CD4-positive, alpha-beta T cell treated with Interleukin-15 for 4 hours (primary cell): Measurements from ENCODE around the gene MEIOSIN.
"Not testable (repeated sequence)": the region's sequence is repeated elsewhere in the genome, so short reads cannot be mapped to it uniquely, and the experiment has no call there.

ENCODE experiments used
- DNase-seq: peaks from one replicate; pipeline ENCODE4 v3.0.0-alpha.2; 2020; ENCODE audit warnings: low spot score

Gene MEIOSIN

DNA sequence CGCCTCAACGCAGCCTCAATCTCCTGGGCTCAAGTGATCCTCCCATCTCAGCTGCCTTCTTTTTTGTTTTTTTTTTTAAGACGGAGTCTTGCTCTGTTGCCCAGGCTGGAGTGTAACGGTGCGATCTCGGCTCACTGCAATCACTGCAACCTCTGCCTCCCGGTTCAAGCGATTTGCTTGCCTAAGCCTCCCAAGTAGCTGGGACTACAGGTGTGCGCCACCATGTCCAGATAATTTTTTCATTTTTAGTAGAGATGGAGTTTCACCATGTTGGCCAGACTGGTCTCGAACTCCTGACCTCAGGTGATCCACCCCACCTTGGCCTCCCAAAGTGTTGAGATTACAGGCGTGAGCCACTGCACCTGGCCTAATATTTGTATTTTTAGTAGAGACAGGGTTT is 13.2 kb upstream of the MEIOSIN start:
- DNase-seq: not testable (repeated sequence)

DNA sequence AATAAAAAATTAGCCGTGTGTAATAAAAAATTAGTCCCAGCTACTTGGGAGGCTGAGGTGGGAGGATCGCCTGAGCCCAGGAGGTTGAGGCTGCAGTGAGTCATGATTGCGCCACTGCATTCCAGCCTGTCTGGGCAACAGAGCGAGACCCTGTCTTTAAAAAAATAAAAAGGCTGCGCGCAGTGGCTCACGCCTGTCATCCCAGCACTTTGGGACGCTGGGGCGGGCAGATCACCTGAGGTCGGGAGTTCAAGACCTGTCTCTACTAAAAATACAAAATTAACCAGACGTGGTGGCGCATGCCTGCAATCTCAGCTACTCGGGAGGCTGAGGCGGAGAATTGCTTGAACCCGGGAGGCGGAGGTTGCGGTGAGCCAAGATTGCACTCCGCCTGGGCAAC is 4.6 kb upstream of the MEIOSIN start:
- not testable (repeated sequence) for DNase-seq

DNA sequence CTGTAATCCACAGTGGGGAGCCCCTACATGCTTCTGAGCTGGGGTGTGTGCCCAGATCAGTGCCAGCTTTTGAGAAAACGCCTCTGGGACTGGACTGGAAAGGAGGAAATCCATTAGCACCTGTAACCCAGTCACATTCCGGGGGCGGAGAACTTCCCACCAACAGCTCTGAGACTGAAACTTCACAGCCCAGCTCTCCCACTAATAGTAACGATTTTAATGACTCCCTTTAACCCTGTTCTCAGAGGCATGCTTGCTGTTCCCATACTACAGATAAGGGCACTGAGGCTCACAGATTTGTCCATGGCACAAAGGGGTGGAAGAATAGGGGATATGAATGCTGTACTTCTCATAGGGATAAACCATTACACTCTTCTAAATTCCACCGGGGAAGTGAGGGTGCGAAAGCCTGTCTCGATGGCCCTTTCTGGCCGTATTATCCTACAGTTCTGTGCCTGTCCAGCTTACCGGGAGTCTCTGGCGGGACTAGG is 3.4 kb upstream of the MEIOSIN start:
- no peak for DNase-seq

DNA sequence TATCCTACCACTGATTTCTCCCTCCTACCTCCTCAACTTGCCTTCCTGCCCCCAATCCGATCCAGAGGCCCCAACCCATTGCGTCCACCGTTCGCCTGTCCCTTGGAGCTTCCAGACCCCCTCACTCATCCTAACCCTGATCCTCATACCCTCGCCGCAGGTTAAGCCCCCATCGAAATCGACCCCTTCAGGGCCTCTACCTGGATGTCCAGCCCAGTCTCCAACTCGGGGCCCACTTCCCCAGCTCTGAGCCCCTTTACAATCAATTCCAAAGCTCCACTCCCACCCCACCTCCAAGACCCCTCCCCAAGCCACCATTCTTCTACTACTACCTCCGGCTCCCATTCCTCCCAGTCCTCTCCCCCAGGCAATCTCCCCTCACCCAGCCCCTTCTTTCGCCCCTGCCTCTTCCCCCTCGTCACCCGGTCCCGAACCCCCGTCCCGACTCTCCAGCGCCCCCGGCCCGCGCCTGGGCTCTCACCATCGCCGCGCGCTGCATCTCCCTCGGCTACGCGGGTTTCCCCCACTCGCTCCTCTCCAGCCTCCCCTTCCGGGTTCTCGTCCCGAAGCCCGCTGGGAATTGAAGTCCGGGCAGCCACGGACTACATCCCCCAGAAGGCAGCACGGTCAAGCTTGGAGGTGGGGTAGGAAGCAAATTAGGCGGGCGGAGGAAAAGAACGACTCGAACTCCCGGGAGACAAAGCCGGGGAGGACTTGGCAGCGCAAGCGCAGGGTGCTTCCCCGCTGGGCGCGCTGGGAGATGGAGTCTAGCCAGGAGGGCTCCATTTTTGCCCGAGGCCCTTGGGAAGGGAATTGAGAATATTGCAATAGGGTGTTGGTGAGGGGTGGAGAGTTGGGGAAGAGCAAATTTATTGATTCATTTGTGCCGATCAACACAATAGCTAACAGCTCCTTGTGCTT is 2.6 kb upstream of the MEIOSIN start, which contains the start of gene FBXO46:
Gene FBXO46 (minus strand): TSS at position 529 of the 921 bp plus-strand sequence. CDS start 17,401 bp downstream, outside the sequence.
- DNase-seq: peak; percentile 95

DNA sequence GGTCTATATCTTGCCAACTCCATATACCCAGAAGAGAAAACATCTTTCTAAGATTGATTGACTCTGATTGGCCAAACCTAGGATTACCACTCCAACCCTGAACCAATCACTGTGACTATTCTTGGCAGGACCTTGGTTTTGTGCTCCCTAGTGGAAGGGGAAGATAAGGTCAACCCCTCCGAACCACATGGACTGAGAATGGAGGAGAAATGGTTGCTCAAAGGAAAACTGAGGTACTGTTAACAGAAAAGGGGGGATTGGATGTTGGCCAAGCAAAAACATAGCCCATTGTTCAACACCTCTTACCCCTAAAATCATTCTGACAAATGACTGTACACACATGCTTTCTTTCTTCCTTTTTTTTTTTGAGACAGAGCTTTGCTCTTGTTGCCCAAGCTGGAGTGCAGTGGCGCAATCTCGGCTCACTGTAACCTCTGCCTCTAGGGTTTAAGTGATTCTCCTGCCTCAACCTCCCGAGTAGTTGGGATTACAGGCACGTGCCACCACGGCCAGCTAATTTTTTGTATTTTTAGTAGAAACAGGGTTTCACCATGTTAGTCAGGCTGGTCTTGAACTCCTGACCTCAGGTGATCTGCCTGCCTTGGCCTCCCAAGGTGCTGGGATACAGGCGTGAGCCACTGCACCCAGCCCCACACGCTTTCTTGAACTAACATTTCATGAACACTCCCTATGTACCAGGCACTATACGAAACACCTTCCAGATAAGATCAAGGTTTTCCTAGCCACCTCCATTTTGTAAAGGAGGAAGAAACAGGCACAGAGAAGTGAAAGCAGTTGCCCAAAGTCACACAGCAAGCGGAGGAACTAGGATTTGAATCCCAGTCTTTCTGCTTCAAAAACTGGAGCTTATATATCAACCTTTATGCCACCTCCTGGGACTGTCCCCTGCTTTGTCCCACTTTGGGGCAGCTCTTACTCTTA is 6.5 kb downstream of the MEIOSIN start:
- DNase-seq: no peak

DNA sequence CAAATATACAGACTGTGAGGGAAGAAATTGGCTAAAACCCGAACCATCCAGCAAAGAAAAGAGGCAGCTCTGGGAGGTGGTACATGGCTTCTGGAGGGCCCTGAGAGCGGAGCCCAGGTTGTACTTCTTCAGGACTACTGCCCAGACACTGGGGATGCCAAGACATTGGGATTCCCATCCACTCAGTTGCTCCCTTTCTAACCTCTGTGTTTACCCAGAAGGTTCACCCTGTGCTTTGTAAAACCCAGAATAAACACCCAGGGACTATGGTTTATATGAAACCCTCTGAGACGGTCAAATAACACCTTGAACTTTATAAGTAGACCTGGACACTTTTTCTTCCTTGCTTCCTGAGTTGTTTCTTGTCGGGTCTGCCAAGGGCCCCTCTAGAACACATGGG is 9.7 kb downstream of the MEIOSIN start:
- no peak for DNase-seq

DNA sequence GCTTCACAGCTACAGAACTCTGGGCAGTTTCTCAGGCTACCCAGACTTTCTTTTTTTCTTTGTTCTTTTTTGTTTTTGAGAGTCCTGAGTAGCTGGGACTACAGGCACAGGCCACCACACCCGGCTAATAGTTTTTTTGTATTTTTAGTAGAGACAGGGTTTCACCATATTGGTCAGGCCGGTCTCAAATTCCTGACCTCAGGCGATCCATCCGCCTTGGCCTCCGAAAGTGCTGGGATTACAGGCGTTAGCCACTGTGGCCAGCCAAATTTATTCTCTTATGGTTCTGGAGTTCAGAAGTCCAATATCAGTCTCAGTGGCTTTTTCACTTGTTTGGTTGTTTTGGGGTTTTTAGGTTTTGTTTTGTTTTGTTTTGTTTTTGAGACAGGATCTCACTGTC is 12.4 kb downstream of the MEIOSIN start:
- no peak for DNase-seq

DNA sequence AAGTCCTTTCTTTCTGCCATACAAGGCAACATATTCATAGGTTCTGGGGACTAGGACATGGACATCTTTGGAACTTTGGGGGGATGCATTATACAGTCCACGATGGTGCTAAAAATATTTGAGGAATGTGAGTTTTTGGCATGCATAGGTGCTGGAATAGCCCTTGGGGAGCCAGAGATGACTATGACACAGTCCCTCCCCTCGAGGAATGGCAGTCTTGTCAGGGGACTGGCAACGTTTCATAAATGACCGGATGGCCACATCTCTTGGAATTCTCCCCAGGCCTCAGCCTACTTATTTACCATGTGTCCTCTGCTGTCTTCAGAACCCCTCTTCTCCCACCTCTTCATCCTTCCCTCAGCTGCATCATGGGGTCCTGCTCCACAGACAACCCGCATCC is 13.6 kb downstream of the MEIOSIN start:
- no peak for DNase-seq

DNA sequence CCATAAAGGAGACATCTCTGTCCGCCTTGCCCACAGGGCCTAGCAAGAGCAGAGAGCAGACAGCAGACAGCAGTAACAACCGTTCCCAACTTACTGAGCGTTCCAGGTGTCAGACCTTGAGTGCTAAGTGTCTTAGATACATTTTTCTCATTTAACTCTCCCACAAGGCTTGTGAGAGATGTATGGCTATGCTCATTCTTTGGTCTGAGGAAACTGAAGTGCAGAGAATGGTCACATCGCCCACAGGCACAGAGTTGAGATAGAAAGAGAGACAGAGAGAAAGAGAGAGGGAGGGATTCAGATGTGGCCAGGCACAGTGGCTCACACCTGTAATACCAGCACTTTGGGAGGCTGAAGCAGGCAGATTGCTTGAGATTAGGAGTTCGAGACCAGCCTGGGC is 14.3 kb downstream of the MEIOSIN start:
- DNase-seq: no peak

DNA sequence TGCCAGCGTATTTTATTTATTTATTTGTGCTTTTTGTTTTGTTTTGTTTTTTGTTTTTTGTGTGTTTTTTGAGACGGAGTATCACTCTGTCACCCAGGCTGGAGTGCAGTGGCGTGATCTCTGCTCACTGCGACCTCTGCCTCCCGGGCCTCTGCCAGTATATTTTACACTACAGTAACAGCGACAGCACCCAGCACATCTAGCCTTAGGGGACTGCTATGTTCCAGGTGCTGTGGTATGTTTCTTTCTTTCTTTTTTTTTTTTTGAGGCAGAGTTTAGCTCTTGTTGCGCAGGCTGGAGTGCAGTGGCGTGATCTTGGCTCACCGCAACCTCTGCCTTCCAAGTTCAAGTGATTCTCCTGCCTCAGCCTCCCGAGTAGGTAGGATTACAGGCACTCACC is 18.2 kb downstream of the MEIOSIN start:
- DNase-seq: not testable (repeated sequence)

DNA sequence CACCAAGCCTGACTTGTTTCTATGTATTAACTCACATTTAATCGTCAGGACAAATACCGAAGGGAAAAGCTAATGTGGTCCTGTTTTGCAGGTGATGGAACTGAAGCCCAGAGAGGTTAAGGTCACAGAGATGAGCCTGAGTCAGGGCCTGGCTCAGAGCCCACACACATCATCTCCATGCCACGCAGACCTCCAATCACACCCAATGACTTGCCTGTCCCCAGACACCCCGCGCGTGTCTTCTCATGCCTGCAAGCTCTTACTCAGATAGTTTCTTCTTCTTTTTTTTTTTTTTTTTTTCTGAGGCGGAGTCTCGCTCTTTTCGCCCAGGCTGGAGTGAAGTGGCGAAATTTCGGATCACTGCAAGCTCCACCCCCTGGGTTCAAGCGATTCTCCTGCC is 19.4 kb downstream of the MEIOSIN start:
- DNase-seq: no peak

DNA sequence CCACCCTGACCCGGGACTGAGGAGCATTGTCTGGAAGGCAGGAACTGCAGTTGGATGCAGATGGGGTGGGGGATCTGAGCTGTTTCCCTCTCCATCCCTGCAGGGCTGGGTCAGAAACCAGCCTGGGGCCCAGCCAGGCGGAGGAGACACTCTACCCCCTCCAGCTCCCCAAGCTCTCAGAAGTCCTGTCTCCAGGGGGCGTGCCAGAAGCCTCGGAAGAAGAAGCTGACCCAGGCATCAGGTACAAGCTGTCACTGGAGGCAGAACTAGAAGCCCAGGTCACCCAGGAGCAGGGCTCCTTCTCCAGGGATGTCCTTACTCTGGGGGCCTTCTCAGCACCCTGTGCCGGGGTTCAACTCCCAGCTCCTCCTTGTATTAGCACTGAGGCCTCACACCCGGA is 20.3 kb downstream of the MEIOSIN start:
- DNase-seq: no peak

DNA sequence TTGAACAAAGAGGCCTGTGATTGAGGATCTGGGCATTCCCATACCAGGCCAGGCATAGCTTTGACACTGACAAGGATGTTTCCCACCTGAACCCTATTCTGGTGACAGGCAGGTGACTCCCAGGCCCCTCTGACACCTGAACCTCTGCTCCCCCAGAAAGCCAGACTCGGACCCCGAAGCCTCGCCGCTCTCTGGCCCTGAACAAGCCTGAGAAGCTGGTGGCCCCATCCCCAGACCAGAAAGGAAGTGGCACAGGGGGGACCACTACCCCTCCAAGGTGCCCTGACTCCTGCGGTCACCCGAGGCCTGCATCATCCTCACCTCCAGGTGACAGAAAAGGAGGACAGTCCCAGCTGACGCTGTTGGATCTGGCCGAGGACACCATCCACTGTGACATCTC is 21.1 kb downstream of the MEIOSIN start:
- no peak for DNase-seq

DNA sequence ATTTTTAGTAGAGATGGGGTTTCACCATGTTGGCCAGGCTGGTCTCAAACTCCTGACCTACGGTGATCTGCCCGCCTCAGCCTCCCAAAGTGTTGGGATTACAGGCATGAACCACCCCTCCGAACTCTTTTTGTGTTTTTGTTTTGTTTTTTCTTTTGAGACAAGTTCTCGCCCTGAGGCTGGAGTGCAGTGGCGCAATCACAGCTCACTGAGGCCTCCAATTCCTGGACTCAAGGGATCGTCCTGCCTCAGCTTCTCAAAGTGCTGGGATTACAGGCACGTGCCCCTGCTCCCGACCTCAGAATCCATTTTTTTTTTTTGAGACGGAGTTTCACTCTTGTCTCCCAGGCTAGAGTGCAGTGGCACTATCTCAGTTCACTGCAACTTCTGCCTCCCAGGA is 24.5 kb downstream of the MEIOSIN start:
- no peak for DNase-seq

DNA sequence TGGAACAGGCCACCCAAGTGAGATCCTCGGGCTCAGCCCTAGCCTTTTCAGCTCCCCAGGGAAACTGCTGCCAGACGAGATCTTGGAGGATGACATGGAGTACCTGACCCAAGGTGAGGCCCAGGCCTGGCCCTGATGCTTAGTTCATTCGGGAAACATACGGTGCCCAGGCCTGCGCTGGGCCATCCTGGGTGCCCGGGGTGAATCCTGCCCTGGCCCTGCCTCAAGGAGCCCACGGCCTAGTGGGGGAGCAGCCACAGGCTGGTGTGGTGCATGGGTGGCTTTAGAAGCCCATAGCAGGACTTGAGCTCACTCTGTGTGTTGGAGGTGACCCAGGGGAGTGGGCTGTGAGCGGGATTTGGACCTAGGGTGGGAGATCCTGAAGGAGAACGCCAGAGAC is 25.7 kb downstream of the MEIOSIN start:
- no peak for DNase-seq

DNA sequence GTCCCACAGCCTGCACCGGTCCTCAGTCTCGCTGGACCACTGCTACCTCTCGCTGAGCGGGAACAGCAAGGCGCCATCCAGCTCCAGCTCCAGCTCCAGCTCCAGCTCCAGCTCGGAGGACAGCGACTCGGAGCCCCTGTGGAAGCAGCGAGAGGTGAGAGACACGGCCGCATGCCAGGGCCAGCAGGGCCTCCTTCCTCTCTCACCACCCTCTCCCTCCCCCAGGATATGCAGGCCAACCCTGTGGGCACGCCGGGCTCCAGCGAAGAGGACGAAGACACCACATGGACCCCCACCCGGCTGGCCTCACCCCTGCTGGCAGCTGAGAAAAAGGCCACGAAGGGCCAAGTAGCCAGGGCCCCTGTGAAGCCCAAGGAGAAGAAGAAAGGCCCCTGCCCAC is 28.5 kb downstream of the MEIOSIN start:
- DNase-seq: no peak

DNA sequence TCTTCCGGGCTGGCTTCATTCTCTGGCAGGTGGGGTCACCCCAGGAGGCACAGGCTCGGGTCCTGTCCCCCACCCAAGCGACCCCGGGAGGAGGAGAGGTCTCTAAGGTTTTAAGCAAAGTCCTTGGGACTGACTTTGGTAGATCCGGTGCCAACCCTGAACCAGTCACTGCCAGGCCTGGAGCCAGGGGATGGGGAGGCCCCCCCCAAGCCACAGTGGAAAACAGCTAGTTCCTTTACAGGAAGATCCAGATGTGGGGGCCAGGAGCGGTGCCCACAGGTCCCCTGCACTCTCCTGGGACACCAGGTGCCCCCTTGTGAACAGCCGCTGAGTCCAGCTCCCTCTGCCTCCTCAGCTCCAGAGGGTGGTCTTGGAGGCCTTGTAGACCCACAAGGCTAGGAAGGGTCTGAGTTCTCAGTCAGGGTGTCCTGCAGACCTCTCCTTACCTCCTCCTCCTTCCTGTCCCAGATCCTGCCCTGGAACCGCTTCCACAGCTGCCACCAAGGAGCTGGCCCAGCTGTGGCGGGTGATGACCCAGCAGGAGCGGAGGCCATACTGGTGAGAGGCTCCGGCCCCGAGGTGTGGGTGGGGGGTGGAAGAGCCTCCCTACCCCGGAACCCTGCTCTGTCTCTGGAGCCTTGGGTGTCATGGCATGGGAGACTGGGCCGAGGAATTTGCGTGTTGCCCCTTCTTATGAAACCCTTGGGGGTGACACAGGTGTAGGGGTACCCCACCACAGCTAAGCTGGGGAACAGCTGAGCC is 29.8 kb downstream of the MEIOSIN start:
- DNase-seq: no peak

DNA sequence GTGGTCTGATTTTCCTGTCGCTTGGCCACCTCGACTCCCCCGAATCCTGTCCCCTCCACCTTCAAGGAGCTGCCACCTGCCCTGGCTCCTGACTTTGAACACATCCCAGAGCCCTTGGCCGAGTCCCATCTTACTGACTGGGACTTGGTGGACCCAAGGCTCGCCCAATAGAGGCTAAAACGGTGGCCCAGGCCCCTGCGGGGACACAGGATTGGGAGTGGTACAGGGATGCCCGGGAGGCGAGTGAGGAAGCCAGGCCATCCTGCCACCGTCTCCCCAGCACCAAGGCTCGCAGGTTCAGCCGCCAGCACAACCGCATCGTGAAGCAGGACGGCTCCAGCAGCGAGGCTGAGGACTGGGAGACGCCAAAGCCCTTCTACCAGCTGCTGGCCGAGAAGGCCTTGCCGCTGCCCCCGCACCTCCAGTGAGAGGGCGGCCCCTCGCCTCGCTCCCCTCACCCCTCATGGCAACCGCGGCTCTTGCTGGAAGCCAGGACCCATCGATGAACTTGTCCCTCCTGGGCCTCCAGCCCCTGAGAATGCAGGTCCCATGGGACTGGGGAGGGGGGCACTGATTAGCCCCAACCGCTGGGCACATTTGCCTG is 30.6 kb downstream of the MEIOSIN start:
- no peak for DNase-seq

DNA sequence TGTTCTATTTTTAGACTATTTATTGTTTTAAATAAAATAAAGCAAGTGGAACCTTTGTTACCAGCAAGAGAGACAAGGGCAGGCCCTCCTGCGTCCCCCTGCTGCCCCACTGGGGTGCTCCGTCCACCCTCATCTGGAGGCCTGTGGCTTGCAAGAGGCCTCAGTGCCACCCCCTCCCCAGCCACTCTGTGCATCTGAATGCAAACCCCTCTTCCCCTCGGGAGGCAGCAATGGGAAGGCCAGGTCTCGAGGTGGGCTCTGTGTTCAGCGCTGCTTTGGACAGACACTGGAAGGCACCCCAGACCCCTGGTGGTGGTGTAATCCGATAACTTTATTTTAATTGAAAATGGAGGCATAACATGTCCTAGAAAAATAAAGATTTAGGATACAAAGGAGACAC is 31.2 kb downstream of the MEIOSIN start:
- no peak for DNase-seq

DNA sequence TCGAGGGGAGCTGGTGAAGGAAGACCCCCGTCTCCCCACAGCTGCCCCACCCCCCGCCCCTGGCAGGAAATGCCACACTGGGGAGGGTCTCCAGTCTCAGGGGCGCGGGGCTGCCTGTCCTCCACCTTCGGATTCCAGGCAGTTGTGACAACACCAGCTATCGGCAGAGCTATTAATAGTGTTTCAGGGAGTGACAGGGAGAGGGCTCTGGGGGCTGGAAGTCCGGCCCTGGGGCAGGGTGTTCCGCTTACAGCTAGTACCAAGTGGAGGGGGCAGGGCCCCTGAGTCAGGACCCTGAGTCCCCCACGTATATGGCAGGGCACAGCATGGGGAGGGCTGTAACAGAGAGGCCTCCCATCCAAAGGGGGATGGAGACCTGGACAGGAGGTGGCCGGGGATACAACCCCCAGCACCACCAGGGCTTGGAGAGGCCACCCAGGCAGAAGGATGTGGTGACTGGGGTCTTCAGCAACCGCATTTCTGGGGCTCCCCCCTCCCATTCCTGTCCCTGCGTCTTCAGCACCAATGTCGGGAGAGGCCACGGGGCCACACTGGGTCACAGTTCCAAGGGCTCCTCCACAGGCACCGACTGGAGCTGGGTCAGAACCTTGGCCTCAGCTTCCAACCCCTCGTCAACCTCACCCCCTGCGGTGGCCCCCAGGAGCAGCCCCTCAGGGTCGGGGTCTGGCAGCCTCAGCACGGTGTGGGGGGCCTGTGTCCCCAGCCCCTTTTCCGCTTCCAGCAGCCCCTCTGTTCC is 31.9 kb downstream of the MEIOSIN start:
- DNase-seq: no peak
